ENCODE measurements around the gene C11orf52.
A peak's percentile ranks its signal among the peaks of the same experiment; 100 is the strongest.
"Not testable (repeated sequence)": the region's sequence is repeated elsewhere in the genome, so short reads cannot be mapped to it uniquely, and the experiment has no call there.

The C11orf52 gene

DNA sequence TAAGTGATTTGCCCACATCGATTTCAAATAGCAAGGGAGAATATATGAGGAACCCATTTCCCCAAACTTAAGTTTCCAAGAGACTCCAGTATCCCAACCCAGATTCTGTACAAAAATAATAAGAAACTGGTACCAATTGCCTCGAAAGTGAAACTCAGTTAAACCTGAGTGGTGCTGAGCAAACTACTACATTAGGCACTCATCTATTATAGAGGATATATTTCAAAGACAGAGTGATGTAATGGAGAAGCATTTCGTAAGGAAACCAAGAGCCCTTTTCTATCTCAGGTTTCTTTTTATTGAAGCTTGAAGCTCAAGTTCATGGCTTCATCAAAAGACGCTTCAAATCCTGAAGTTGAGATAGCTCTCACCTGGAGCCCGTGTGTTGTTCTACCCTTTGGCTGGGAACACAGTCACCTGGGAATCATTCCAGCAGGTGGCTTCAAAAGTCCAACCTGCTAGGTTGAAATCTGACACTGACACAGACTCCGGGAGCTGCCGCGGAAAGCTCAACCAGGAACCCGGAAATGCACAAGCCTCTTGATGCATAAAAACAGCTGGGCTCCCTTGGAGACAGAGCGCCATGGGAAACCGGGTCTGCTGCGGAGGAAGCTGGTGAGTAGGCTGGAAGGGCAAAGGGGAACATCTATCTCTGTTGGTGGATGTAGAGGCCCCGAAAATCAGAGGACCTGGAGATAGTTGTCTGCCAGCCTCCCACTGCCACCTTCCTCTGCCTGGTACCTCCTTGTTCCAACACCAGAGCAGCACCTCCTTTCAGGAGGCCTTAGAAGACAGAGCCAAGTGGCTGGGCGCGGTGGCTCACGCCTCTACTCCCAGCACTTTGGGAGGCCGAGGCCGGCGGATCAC, at the start of gene C11orf52:
C11orf52 (plus strand) TSS at position 524 of the 867 bp plus-strand sequence; CDS start at position 584, 60 bp downstream.
- peak in 1 of 51 donors; percentile 24 for DNase-seq

DNA sequence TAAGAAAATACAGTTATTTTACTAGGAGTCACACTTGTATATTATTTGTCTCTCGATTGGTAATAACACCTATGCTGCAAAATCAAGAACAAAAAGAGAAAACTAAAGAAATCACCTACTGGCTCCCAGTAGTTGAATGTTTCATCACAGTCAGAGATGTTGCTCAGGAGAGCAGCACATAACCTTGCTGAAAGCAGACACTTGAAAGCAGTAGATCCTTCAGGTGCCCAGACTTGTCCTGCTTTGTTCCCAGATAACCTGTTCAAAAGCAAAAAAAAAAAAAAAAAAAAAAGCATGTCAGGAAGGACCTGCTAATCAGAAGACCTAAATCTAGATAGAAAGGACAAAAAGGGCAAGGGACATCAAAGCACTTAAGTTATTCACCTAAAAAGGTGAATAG, 48.6 kb upstream of the C11orf52 start:
- DNase-seq = no peak

- no peak for DNase-seq
Measured at GRCh38 chr11:111870522-111870885, 48.2 kb upstream of the C11orf52 start.

DNA sequence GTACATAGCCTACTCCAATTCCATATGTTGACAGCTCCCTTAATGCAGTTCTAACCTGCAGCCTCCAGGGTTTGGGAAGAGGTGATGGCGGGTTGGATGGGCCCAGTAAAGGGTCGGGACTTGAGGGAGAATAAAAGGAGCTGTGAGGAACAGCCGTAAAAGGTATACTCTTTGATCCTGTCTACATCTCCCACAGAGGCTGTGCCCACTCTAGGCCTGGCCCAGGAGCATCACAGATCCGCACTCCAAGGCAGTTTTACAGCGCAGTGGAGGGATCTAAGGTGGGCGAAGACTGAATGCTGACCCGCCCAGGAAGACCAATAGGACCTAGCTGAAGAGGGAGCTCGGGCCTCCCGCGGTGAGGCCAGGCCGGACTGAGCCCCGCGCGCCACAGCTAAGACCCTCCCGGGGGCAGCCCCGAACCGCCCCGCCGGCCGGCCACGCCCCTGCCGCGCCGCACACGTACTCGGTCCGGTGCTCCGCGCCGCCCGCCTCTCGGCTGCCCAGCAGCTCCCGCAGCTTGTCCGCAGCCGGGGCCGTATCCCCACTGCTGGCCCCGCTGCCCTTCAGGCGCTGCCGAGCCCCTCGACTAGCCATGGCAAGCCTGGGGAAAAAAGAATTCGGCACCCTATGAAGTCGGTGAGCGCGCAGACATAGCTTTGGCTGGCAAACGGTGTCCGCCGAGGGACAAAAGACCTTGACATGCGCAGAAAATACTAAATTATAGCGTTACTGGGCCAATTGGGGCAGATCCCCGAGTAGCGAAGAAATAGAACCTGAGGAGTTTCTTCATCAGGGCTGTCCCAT, 47.6 kb upstream of the C11orf52 start, which contains the start of gene ALG9:
ALG9 (minus strand) TSS at position 696 of the 807 bp plus-strand sequence; CDS start at position 597, 99 bp downstream.
- peak; percentile 30 to 91 (median 60) for DNase-seq

- peak in 1 of 51 donors; percentile 45 for DNase-seq
Measured at GRCh38 chr11:111871693-111872161, 47.0 kb upstream of the C11orf52 start.

- peak in 1 of 51 donors; percentile 31 for DNase-seq
Measured at GRCh38 chr11:111878385-111878848, 40.3 kb upstream of the C11orf52 start.

- DNase-seq = peak; percentile 79 to 98 (median 95)
Measured at GRCh38 chr11:111878849-111879636, 39.7 kb upstream of the C11orf52 start, which contains the start of the genes CFAP68 and FDXACB1. Gene CFAP68, plus strand, starts transcription at chr11:111879541. Its CDS starts 20 bp downstream, at chr11:111879561. Gene FDXACB1, minus strand, starts transcription at chr11:111879165. Its CDS starts 33 bp downstream, at chr11:111879132.

DNA sequence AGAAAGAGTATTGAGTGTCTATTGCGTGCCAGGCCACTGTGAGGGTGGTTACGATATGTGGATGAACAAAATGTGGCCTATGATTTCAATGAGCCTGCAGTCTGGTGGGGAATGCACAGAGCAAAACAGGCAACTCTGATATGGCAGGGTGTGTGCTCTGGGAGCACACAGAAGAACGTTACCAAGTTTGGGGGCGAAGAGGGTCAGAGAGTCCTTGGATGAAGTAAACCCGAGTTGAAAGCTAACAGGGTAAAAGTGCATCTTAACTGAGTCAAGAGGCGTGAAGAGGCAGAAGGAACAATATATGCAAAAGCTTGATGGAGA, 39.1 kb upstream of the C11orf52 start:
- DNase-seq = no peak

DNA sequence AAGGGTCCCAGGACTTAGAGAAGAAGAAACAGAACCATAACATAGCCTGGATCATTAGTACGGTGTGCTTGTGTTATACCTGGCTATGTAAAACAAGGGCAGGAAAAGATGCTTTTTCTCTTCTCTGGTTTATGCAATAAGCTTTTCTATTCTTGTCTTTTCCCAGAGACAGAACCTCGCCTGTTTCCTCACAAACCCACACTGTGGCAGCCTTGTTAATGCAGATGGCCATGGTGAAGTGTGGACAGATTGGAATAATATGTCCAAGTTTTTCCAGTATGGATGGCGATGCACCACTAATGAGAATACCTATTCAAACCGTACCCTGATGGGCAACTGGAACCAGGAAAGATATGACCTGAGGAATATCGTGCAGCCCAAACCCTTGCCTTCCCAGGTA, 36.5 kb upstream of the C11orf52 start:
- DNase-seq = peak in 4 of 51 donors; percentile 1 to 9 (median 4)

DNA sequence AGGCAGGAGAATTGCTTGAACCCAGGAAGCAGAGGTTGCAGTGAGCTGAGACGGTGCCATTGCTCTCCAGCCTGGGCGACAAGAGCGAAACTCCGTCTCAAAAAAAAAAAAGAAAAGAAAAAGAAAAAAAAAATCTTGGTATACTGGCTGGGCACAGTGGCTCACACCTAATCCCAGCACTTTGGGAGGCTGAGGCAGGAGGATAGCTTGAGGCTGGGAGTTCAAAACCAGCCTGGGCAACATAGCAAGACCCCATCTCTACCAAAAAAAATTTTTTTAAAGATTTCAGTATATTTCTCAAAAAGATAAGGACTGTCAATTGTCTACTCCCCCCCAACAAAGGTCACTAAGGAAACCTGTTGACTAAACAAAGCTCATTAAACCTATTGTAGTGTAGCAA, 33.7 kb upstream of the C11orf52 start:
- not testable (repeated sequence) for DNase-seq

- no peak for DNase-seq
Measured at GRCh38 chr11:111886032-111886431, 32.7 kb upstream of the C11orf52 start.

GRCh38 chr11:111886844-111887243, 31.9 kb upstream of the C11orf52 start:
- DNase-seq = no peak

GRCh38 chr11:111905411-111905810, 13.3 kb upstream of the C11orf52 start:
- DNase-seq = no peak

DNA sequence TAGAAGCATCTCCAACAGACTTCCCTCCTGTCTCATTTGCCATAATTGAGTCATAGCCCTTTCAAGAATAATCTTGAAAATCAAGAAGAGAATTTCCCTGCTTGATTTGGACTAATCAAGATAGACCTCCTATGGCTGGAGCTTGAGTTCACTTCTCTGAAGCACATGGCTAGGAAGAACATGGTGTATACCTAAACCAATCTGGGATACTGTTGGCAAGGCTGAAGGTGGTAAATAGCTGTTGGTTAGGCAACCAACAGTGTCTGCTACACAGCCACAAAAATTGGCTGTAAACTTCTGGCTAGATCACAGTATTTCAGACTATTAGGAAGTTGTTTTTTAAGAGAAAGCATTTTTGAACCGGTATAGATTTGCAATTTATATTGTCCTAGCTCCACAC, 12.0 kb upstream of the C11orf52 start:
- no peak for DNase-seq

GRCh38 chr11:111908639-111909305, 9.9 kb upstream of the C11orf52 start:
- DNase-seq = peak in 2 of 51 donors; percentile 16 to 43

DNA sequence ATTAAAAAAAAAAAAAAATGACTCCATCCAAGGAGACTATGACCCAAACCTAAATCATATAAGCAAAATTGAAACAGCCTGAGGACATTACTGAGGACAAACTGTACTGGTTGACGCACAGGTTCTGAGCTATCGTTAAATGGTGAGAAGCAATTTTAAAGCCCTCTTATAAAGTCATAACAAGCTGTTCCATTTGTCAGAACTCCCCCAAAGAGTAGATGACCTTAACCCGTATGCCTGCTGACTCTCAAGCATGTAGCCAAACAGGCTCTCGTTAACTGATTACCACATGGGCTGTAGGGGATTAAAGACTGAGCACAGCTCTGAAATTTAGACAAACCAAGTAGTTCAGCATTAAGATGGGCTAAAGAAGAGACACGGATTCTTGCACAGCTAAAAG, 9.3 kb upstream of the C11orf52 start:
- peak in 1 of 51 donors; percentile 43 for DNase-seq

DNA sequence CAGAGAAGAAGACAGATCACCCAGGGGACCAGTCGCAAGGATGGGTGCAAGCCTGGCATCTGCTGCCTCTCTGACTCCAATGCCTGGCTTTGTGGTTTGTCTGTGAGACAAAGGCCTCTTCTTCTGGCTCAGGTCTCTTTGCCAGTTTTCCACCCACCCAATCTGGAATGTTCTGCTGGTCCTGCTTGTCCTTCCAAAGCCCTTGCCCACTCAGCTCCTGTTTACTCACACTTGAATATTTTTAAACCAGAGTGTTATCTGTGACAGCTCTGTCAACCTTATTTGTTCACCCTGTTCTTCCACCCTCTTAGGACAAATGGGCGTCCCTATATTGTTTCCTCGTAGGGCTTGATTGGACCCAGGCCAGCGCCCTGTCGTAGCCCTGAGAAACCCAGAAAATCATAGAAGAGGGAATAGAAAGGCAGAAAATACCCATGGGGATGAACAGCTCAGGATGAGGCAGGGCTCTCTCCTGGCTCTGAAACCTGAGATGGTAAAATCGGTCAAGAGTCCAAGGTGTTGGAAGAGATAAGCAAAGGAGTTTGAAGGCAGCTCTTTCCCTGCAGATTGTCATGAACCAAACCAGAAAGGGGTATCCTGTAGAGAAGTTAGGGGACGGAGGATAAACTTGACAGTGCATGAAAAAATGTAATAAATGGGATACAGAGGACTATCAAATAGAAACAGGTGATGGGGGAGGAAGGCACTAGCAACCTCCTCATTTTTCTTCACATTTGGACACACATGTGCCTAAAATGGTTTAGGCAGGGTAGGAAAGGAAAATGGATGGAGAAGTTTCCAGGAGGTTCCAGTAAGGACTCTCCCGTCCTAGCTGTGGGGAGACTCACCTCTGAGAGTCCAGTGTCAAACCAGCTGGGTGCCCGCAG, 7.8 kb upstream of the C11orf52 start:
- DNase-seq = peak in 43 of 51 donors; percentile 13 to 92 (median 68)

GRCh38 chr11:111911563-111912401, 6.9 kb upstream of the C11orf52 start, which contains the start of gene CRYAB:
Gene CRYAB, minus strand, starts transcription at chr11:111911770. Its CDS starts 46 bp downstream, at chr11:111911724.
- DNase-seq = peak; percentile 41 to 97 (median 88)
